GM13976 (cell line): Measurements from ENCODE around the gene GAGE12H.
"Not testable (repeated sequence)": the region's sequence is repeated elsewhere in the genome, so short reads cannot be mapped to it uniquely, and the experiment has no call there.

Experiments
- DNase-seq: peaks from one replicate; pipeline ENCODE4 v3.0.0; 2012; ENCODE audit warnings: low spot score
- in situ Hi-C: fragments of 300-500 bp; cut with MboI; formaldehyde crosslinking; loops from one replicate; pipeline ENCODE4 v1.12.0; 2022; ENCODE audit warnings: low sequenced_read_pairs, mixed read lengths, inconsistent platforms; ENCODE audit not compliant: unreplicated experiment
- TF ChIP-seq, protein P1 (sequence below): IDR thresholded peaks from 2 replicates; pipeline ENCODE4 v1.5.1; 2012; ENCODE audit warnings: borderline replicate concordance, mild to moderate bottlenecking; ENCODE audit not compliant: insufficient read depth; ENCODE audit errors: extremely low read depth, missing control alignments, control extremely low read depth

The GAGE12H gene, protein sequence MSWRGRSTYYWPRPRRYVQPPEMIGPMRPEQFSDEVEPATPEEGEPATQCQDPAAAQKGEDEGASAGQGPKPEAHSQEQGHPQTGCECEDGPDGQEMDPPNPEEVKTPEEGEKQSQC

DNA sequence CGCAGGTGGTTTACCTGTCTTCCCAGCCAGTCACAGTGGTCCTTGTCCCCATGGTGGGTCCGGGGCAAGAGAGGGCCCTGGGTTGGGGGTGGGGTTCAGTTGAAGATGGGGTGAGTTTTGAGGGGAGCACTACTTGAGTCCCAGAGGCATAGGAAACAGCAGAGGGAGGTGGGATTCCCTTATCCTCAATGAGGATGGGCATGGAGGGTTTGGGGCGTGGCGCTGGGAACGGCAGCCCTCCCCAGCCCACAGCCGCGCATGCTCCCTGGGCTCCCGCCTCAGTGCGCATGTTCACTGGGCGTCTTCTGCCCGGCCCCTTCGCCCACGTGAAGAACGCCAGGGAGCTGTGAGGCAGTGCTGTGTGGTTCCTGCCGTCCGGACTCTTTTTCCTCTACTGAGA lies at the start of gene GAGE12H:
Gene GAGE12H, plus strand, starts transcription at position 301 of the 400 bp plus-strand sequence. CDS start 1,155 bp downstream, outside the sequence.
- DNase-seq, in situ Hi-C loops: not testable (repeated sequence)

DNA sequence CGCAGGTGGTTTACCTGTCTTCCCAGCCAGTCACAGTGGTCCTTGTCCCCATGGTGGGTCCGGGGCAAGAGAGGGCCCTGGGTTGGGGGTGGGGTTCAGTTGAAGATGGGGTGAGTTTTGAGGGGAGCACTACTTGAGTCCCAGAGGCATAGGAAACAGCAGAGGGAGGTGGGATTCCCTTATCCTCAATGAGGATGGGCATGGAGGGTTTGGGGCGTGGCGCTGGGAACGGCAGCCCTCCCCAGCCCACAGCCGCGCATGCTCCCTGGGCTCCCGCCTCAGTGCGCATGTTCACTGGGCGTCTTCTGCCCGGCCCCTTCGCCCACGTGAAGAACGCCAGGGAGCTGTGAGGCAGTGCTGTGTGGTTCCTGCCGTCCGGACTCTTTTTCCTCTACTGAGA lies 47.9 kb upstream of the GAGE12H start, which contains the start of gene GAGE12C:
Gene GAGE12C, plus strand, starts transcription at position 301 of the 400 bp plus-strand sequence. CDS start 1,155 bp downstream, outside the sequence.
- in situ Hi-C loops, DNase-seq: not testable (repeated sequence)

DNA sequence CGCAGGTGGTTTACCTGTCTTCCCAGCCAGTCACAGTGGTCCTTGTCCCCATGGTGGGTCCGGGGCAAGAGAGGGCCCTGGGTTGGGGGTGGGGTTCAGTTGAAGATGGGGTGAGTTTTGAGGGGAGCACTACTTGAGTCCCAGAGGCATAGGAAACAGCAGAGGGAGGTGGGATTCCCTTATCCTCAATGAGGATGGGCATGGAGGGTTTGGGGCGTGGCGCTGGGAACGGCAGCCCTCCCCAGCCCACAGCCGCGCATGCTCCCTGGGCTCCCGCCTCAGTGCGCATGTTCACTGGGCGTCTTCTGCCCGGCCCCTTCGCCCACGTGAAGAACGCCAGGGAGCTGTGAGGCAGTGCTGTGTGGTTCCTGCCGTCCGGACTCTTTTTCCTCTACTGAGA lies 38.3 kb upstream of the GAGE12H start, which contains the start of gene GAGE12D:
Gene GAGE12D, plus strand, starts transcription at position 301 of the 400 bp plus-strand sequence. CDS start 1,155 bp downstream, outside the sequence.
- in situ Hi-C loops, DNase-seq: not testable (repeated sequence)

DNA sequence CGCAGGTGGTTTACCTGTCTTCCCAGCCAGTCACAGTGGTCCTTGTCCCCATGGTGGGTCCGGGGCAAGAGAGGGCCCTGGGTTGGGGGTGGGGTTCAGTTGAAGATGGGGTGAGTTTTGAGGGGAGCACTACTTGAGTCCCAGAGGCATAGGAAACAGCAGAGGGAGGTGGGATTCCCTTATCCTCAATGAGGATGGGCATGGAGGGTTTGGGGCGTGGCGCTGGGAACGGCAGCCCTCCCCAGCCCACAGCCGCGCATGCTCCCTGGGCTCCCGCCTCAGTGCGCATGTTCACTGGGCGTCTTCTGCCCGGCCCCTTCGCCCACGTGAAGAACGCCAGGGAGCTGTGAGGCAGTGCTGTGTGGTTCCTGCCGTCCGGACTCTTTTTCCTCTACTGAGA lies 28.8 kb upstream of the GAGE12H start, which contains the start of gene GAGE12E:
Gene GAGE12E, plus strand, starts transcription at position 301 of the 400 bp plus-strand sequence. CDS start 1,155 bp downstream, outside the sequence.
- DNase-seq, in situ Hi-C loops: not testable (repeated sequence)

DNA sequence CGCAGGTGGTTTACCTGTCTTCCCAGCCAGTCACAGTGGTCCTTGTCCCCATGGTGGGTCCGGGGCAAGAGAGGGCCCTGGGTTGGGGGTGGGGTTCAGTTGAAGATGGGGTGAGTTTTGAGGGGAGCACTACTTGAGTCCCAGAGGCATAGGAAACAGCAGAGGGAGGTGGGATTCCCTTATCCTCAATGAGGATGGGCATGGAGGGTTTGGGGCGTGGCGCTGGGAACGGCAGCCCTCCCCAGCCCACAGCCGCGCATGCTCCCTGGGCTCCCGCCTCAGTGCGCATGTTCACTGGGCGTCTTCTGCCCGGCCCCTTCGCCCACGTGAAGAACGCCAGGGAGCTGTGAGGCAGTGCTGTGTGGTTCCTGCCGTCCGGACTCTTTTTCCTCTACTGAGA lies 19.2 kb upstream of the GAGE12H start, which contains the start of gene GAGE12F:
Gene GAGE12F, plus strand, starts transcription at position 301 of the 400 bp plus-strand sequence. CDS start 1,155 bp downstream, outside the sequence.
- DNase-seq, in situ Hi-C loops: not testable (repeated sequence)

DNA sequence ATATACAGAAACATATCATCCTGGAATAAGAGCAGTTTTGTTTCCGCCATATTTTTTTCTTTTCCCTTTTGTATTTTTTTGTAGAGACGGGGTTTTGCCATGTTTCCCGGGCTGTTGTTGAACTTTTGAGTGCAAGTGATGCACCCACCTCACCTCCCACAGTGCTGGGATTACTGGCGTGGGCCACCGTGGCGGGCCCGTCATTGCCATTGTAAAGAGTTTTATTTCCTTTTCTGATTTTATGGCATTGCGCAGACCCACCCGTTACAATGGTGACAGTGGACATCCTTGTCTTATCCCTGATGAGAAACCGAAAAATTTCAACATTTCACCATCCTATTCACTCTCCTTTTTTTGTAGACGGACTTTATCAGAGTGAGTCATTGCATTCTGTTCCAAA lies 11.0 kb upstream of the GAGE12H start:
- DNase-seq, in situ Hi-C loops: not testable (repeated sequence)

DNA sequence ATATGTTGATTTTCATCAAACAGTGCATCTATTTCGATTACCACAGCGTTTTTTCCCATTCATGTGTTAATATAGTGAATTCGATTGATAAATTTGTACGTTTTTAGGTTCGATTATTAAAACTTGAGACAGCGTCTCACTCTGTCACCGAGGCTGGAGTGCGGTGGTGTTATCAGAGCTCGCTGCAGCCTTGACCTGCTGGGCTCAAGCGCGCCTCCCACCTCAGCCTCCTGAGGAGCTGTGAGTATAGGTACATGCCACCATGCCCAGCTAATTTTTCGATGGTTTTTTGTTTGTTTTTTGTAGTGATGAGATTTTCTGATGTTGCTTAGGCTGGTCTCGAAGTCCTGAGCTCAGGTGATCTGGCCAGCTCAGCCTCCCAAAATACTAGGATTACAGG lies 10.6 kb upstream of the GAGE12H start:
- DNase-seq, in situ Hi-C loops: not testable (repeated sequence)

DNA sequence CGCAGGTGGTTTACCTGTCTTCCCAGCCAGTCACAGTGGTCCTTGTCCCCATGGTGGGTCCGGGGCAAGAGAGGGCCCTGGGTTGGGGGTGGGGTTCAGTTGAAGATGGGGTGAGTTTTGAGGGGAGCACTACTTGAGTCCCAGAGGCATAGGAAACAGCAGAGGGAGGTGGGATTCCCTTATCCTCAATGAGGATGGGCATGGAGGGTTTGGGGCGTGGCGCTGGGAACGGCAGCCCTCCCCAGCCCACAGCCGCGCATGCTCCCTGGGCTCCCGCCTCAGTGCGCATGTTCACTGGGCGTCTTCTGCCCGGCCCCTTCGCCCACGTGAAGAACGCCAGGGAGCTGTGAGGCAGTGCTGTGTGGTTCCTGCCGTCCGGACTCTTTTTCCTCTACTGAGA lies 9.6 kb upstream of the GAGE12H start, which contains the start of gene GAGE12G:
Gene GAGE12G, plus strand, starts transcription at position 301 of the 400 bp plus-strand sequence. CDS start 1,155 bp downstream, outside the sequence.
- in situ Hi-C loops, DNase-seq: not testable (repeated sequence)

DNA sequence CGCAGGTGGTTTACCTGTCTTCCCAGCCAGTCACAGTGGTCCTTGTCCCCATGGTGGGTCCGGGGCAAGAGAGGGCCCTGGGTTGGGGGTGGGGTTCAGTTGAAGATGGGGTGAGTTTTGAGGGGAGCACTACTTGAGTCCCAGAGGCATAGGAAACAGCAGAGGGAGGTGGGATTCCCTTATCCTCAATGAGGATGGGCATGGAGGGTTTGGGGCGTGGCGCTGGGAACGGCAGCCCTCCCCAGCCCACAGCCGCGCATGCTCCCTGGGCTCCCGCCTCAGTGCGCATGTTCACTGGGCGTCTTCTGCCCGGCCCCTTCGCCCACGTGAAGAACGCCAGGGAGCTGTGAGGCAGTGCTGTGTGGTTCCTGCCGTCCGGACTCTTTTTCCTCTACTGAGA lies 9.4 kb downstream of the GAGE12H start, which contains the start of gene GAGE2A:
Gene GAGE2A, plus strand, starts transcription at position 301 of the 400 bp plus-strand sequence. CDS start 1,155 bp downstream, outside the sequence.
- in situ Hi-C loops, DNase-seq: not testable (repeated sequence)

DNA sequence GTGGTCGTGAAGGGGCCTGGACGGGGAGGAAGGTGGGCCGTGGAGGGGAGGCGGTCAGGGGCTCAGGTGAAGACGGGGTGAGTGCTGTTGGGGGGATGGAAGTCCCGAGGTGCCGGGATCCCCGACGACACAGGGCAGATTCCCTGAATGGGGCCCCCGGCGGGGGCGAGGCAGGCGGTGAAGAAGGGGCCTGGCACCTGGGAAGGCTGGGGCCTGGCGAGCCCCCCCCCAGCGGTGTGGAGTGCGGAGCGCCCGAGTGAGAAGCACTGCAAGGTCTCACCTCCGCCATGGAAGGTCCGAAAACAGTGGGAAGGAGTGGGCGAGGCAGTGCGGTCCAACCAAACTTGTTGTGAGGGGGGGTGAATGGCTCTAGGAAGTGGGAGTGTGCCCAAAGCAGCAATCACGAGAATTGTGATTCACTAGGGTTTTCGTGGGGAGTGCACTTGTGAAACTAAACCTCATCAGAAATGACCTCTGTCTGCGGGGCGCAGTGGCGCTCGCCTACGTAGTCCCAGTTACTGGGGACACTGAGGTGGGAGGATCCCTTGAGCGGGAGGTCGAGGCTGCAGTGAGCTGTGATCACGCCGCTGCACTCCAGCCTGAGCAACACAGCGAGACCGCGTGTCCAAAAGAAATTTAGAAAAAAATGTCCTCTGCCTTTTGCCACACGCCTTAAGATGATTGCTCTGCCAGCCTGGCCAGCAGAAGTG lies 10.2 kb downstream of the GAGE12H start:
- in situ Hi-C loops, DNase-seq: not testable (repeated sequence)

DNA sequence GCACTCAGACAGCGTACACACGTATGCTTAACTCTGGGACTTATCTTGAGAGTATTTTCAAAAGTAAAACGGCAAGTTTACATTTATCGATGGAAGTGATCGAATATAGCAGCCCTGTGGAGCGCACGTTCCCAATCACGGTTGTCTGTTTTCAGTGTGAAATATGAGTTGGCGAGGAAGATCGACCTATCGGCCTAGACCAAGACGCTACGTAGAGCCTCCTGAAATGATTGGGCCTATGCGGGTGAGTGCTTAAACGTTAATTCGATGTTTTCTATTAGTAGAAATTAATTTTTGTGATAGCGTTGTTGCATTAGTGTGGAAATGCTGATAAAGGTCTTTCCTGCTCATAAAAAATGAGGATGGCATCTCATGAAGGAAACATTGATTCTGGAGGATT lies 10.7 kb downstream of the GAGE12H start:
- in situ Hi-C loops, DNase-seq: not testable (repeated sequence)

DNA sequence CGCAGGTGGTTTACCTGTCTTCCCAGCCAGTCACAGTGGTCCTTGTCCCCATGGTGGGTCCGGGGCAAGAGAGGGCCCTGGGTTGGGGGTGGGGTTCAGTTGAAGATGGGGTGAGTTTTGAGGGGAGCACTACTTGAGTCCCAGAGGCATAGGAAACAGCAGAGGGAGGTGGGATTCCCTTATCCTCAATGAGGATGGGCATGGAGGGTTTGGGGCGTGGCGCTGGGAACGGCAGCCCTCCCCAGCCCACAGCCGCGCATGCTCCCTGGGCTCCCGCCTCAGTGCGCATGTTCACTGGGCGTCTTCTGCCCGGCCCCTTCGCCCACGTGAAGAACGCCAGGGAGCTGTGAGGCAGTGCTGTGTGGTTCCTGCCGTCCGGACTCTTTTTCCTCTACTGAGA lies 19.0 kb downstream of the GAGE12H start, which contains the start of gene GAGE1:
Gene GAGE1, plus strand, starts transcription at position 301 of the 400 bp plus-strand sequence. CDS start 1,155 bp downstream, outside the sequence.
- in situ Hi-C loops, DNase-seq: not testable (repeated sequence)

DNA sequence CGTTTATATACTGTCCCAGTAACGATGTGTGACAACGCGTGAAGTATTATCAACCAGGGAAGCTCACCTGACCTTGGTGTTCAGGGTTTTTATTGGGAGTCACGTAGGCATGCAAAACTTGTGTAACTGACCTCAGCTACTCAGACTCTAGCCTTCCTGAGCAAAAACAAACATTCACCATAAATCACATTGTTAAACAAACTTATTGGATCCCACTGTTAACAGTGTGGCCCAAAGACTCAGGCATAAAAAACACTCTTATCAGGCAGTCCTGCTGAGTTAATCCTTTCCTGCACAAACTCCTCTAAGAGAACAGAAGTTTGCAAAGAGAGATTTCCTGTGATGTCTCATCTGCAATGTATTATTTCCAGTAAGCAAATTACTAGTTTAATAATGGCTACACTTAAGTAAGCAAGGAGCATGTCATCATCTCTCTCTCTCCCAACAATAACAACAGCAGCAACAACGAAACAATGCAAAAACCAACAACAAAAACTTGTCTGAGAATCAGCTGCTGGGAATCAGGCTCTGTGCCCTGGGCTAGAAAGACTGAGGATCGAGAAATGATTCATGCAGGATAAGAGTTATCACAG lies 31.1 kb downstream of the GAGE12H start:
- no peak for DNase-seq
- in situ Hi-C loops = no loop called here
- TF ChIP-seq, protein P1, sequence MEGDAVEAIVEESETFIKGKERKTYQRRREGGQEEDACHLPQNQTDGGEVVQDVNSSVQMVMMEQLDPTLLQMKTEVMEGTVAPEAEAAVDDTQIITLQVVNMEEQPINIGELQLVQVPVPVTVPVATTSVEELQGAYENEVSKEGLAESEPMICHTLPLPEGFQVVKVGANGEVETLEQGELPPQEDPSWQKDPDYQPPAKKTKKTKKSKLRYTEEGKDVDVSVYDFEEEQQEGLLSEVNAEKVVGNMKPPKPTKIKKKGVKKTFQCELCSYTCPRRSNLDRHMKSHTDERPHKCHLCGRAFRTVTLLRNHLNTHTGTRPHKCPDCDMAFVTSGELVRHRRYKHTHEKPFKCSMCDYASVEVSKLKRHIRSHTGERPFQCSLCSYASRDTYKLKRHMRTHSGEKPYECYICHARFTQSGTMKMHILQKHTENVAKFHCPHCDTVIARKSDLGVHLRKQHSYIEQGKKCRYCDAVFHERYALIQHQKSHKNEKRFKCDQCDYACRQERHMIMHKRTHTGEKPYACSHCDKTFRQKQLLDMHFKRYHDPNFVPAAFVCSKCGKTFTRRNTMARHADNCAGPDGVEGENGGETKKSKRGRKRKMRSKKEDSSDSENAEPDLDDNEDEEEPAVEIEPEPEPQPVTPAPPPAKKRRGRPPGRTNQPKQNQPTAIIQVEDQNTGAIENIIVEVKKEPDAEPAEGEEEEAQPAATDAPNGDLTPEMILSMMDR = no peak
